ENCODE data around the gene TMPRSS4. TPM values are rescaled to one million over a fixed set of nuclear protein-coding genes. Genes with fewer than 3 reads are reported as not detected.

TMPRSS4 gene
- total RNA-seq, 1 donor from 2014 or later, result not detected

DNA sequence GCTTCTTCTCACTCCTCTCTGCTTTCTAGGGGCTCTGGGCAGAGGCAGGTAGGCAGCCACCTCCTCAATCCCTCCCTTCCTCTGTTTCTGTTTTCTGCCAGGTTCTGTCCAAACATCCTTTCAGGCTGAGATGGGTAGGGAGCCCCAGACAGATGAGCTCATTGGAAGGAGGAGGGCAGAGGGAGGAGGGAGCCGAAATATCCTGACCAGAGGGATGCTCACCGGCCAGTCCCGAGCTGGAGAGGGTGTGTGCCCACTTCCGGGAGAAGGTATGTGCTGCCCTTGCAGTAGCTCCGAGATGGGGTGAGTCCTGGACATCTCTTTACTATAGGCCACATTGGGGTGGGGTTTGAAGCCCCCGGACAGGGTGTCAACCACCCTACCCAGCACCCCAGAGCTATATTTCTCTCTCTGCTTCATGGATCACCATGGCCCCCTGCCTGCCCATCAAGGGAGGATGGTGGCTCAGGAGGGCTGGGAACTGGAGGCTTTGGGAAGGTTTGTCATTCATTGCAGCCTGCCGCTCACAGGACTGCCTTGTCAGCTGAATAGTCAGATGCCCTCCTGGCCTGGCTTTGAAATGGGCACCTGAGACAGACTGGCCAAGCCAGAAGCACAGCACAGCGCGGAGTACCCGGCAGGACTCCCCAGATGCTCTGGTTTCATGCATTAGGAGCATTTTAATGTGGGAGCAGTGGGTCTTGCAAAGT is 80.5 kb downstream of the TMPRSS4 start:
- ATAC-seq (ENCODE audit: poor library complexity) (no peak), DNase-seq (peak; percentile 20)
- intact Hi-C loops (cut with DNase I), result no loop called here

- ATAC-seq (ENCODE audit: poor library complexity) (no peak), DNase-seq (peak; percentile 3)
- intact Hi-C loops (cut with DNase I), result no loop called here
Observed at GRCh38 chr11:118161786-118162185, 84.9 kb downstream of the TMPRSS4 start.

- intact Hi-C loops (cut with DNase I), result no loop called here
- no peak for DNase-seq
- no peak for ATAC-seq (ENCODE audit: poor library complexity)
Observed at GRCh38 chr11:118162846-118163245, 86.0 kb downstream of the TMPRSS4 start.

DNA sequence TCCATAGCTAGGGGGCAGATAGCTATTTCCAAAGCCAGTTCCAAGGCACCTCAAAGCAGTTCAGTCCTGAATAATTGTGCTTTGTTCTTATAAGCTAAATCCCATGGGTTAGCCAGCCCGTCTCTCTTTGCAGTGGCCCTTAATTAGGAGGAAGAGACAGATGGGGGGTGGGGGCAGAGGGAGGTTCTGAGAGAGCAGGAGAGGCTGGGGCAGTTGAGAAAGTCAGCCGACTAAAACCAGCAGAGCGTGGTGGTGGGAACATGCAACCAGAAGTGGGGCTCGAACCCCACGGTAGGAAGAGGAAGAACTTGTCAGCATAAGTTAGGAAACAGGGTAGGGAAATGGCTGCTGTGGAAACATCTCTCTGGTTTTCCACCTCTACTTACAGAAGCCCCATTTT is 86.6 kb downstream of the TMPRSS4 start:
- ATAC-seq (ENCODE audit: poor library complexity), result no peak
- no peak for DNase-seq
- intact Hi-C loops (cut with DNase I), result no loop called here

- intact Hi-C loops (cut with DNase I), result no loop called here
- no peak for ATAC-seq (ENCODE audit: poor library complexity)
- no peak for DNase-seq
Observed at GRCh38 chr11:118164885-118165284, 88.0 kb downstream of the TMPRSS4 start.

DNA sequence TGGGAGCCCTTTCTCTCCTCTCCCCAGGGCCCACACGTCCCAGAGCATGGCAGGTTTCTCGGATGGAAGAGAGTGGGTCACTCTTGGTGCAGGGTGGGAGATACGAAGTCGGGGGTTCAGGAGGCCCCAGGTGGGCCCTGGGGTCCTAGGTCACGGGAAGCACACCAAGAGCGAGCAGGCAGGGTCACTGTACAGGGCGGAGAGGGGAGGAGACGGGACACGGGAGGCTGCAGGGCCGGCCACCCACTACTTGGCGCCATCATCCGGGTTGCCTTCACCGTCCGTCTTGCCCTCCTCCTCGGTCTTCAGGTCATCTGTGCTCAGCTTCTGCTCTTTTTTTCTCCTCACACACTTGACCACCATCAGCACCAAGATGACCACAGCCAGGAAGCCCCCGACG is 89.8 kb downstream of the TMPRSS4 start:
- intact Hi-C loops (cut with DNase I), result no loop called here
- no peak for DNase-seq

DNA sequence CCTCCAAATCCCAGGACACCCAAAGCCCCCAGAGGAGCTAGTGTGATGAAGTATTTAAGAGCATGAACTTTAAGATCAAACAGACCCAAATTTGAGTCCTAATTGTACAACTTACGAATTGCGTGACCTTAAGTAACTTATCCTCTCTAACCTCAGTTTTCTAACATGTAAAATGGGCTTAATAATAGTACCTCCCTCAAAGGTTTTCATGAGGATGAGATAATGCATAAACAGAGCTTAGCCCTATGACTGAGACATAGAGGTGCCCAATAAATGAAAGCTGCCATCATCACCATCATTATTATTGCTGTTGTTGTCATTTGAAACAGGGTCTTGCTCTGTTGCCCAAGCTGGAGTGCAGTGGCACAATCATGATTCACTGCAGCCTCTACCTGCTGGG is 90.4 kb downstream of the TMPRSS4 start:
- no peak for DNase-seq
- no peak for ATAC-seq (ENCODE audit: poor library complexity)
- intact Hi-C loops (cut with DNase I), result no loop called here

More for the DNA sequence above, 89.8 kb downstream of the TMPRSS4 start:
- no peak for ATAC-seq (ENCODE audit: poor library complexity)

DNA sequence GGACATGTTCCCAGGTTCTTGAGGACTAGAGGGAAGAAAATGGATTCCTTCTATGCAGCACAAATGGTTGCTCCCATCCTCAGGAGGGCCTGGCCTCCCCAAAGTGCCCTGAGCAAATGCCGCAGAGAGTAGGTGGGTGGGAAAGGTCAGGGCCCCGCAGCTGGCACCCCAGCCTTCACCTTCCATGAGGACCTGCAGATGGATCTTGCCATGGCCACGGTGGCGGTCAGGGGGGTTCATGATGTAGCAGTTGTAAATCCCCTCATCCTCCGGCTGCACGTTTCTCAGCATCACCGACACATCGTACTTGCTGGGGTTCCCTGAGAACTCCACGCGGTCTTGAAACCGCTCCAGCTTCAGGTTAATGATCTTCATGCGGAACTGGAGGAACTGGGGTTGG is 91.0 kb downstream of the TMPRSS4 start:
- no peak for ATAC-seq (ENCODE audit: poor library complexity)
- intact Hi-C loops (cut with DNase I), result no loop called here
- no peak for DNase-seq

DNA sequence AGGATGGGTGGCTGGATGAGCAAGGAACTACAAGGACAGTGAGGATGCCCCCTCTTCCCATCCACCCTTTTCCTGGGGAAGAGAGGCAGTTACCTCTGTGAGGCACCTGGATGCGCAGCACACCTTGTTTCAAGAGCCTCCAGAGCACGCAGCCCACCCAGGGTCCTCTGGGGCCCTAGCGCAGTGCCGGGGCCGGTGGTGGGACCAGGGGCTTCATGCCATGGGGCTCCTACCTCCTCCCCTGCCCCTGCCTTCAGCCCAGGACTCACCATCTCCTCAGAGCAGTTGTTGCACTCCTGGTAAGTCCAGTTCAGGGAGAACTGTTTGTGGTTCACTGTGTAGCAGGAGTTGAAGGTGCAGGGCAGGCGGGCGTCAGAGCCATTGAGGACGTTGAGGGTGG is 91.4 kb downstream of the TMPRSS4 start:
- DNase-seq (no peak), ATAC-seq (ENCODE audit: poor library complexity) (no peak)
- intact Hi-C loops (cut with DNase I), result no loop called here

DNA sequence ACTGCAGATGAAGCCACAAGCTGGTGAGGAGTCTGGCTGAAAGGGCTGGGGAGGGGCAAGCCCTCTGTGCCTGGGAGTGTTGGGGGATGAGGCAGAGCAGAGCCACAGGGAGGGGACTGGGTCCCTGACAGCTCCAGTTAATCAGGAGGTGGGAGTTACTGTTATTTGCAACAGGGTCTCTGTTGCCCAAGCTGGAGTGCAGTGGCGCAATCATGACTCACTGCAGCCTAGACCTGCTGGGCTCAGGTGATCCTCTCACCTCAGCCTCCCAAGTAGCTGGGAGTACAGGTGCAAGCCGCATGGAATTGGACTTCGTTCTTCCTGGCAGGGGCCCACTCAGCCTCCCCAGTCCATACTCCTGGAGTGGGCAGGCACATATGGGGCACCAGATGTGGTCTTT is 91.9 kb downstream of the TMPRSS4 start:
- intact Hi-C loops (cut with DNase I), result no loop called here
- DNase-seq, result no peak
- ATAC-seq (ENCODE audit: poor library complexity), result no peak

DNA sequence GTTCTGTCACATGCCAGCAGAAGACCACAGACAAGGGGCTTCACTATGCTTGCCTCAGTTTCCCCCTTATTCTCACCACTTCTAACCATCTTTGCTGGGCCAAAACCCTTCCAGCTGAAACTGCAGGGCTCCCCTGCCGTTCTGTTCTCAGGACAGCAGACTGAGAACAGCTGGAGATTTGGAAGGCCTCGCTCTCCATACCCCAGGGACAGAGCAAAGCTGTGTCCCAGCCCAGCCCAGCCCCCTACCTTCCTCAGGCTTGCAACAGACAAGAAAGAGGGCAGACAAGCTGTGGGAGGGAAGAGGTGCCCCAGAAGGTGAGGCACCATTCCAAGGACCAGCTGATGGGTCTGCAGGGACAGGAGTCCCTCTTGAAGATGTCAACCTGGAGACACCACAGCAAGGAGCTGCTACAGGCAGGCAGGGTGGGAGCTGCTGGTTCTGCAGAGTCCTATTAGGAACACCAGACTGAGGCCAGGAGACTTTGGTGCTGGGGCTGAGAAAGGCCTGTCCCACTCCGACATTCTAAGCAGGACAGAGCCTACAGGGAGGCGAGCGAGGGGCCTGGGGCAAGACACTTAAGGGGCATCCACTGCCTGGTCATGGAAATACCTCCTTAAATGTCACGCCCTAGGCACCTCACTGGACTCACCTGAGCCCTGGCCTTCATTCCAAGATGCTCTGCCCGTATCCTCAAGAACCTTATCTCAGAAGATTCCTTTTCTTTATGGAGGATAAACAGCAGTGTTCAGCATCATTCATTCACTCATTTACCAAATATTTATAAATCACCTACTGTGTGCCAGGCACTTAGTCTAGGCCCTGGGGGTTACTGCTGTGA is 92.6 kb downstream of the TMPRSS4 start:
- ATAC-seq (ENCODE audit: poor library complexity) (no peak), DNase-seq (peak; percentile 54)
- intact Hi-C loops (cut with DNase I), result no loop called here

DNA sequence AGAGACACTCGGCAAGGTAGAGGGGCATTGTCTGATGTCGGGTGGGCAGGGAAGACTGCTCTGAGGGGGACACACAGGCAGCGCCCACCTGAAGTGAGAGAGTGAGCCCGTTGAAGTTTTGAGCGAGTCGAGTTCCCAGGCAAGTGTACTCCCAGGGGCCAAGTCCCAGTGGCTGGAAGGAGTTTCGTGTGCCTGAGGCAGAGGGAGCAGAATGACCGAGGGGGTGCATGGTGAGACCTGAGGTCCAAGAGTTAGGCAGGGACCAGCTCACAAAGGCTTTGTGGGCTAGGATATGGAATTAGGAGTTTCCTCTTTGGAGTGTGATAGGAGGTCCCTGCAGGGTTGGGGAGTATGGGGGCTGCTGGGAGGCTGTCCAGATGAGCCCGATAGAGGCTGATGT is 93.4 kb downstream of the TMPRSS4 start:
- intact Hi-C loops (cut with DNase I), result no loop called here

DNA sequence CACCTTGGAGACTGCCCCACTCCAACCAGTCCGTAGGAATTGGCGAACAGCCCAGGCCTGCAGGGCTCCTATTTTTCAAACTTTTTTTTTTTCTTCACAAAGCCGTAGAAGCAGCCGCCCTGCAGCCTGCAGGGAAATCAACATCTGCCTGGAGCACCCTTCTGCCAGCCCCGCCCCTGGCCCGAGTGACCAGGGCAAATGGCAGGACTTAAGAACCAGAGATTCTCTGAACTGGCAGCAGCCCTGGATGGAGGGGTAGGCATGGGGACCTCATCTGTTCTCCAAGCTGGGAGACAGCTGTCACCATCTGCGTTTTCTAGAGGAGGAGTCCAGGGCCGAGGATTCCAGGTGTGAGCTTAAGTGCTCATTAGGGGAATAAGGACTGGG is 94.0 kb downstream of the TMPRSS4 start:
- ATAC-seq (ENCODE audit: poor library complexity) (no peak), DNase-seq (no peak)
- intact Hi-C loops (cut with DNase I), result no loop called here

More for the DNA sequence above, 93.4 kb downstream of the TMPRSS4 start:
- no peak for DNase-seq
- no peak for ATAC-seq (ENCODE audit: poor library complexity)

Other genes starting within 250 kb of the TMPRSS4 start
- gene FXYD6, start 200.4 kb upstream of the TMPRSS4 start, total RNA-seq, result 34.6 TPM
- gene TMPRSS13, start 147.7 kb upstream of the TMPRSS4 start, total RNA-seq, result not detected
- gene IL10RA, start 90.7 kb upstream of the TMPRSS4 start, total RNA-seq, result 6.2 TPM
- gene SMIM35, start 9.9 kb downstream of the TMPRSS4 start, total RNA-seq, result not detected
- 12.0 TPM for gene SCN4B, start 75.7 kb downstream of the TMPRSS4 start, total RNA-seq
- gene SCN2B, start 99.6 kb downstream of the TMPRSS4 start, total RNA-seq, result 17.6 TPM
- gene JAML, start 147.9 kb downstream of the TMPRSS4 start, total RNA-seq, result 2.7 TPM
- 1.8 TPM for gene MPZL3, start 175.3 kb downstream of the TMPRSS4 start, total RNA-seq
- 9.8 TPM for gene MPZL2, start 187.2 kb downstream of the TMPRSS4 start, total RNA-seq
- gene CD3E, start 227.7 kb downstream of the TMPRSS4 start, total RNA-seq, result 0.38 TPM

Data from Right ventricle myocardium superior (tissue), 1 donor.